Smooth muscle cell (in vitro differentiated cells): ENCODE measurements around the gene POU2F1. TPM values are rescaled to one million over a fixed set of nuclear protein-coding genes. Genes with fewer than 3 reads are reported as not detected.
A peak's percentile ranks its signal among the peaks of the same experiment; 100 is the strongest.

Experiments
- DNase-seq: peaks from one replicate; lab custom pipeline; 2025; ENCODE audit not compliant: unreplicated experiment; lab: John Stamatoyannopoulos, UW
- H2AFZ ChIP-seq: fragments of 200-600 bp; sonication (generic); 2 replicates; pipeline ENCODE4 v1.6.0; 2016; ENCODE audit warnings: antibody characterized with exemption, low read depth, mild to moderate bottlenecking
- H3F3A ChIP-seq: fragments of 200-600 bp; sonication (generic); 2 replicates; pipeline ENCODE4 v1.6.0; 2017; ENCODE audit warnings: antibody characterized with exemption, low read depth
- H3K27ac ChIP-seq: fragments of 200-600 bp; sonication (generic); 2 replicates; pipeline ENCODE4 v1.5.1; 2016; ENCODE audit warnings: low read depth, mild to moderate bottlenecking
- H3K27me3 ChIP-seq: fragments of 200-600 bp; sonication (generic); 2 replicates; pipeline ENCODE4 v1.6.1; 2016; ENCODE audit warnings: low read depth, mild to moderate bottlenecking
- H3K36me3 ChIP-seq: fragments of 200-600 bp; sonication (generic); 2 replicates; pipeline ENCODE4 v1.5.1; 2016; ENCODE audit warnings: low read depth
- H3K4me1 ChIP-seq: fragments of 200-600 bp; sonication (generic); 2 replicates; pipeline ENCODE4 v1.5.1; 2016; ENCODE audit warnings: low read depth
- H3K4me2 ChIP-seq: fragments of 200-600 bp; sonication (generic); 2 replicates; pipeline ENCODE4 v1.6.0; 2016; ENCODE audit warnings: mild to moderate bottlenecking
- H3K4me3 ChIP-seq: fragments of 200-600 bp; sonication (generic); 2 replicates; pipeline ENCODE4 v1.5.1; 2016; ENCODE audit warnings: mild to moderate bottlenecking
- H3K79me2 ChIP-seq: fragments of 200-600 bp; sonication (generic); 2 replicates; pipeline ENCODE4 v1.6.0; 2016; ENCODE audit warnings: low read depth, mild to moderate bottlenecking
- H3K9ac ChIP-seq: fragments of 200-600 bp; sonication (generic); 2 replicates; pipeline ENCODE4 v1.6.0; 2016; ENCODE audit warnings: low read depth
- H3K9me3 ChIP-seq: fragments of 200-600 bp; sonication (generic); replicated peaks from 2 replicates; pipeline ENCODE4 v1.5.1; 2016; ENCODE audit warnings: low read depth
- H4K20me1 ChIP-seq: fragments of 200-600 bp; sonication (generic); 2 replicates; pipeline ENCODE4 v1.6.0; 2016; ENCODE audit warnings: low read depth
- CTCF ChIP-seq: fragments of 200-600 bp; sonication (generic); IDR thresholded peaks from 2 replicates; pipeline ENCODE4 v1.5.1; 2017; ENCODE audit warnings: borderline replicate concordance, mild to moderate bottlenecking, antibody characterized with exemption; ENCODE audit not compliant: insufficient read depth, poor library complexity, severe bottlenecking
- WGBS: methylation state at CpG from one replicate; pipeline ENCODE4 v1.1.7; 2016; ENCODE audit warnings: low lambda C conversion rate; 5-methylcytosine and 5-hydroxymethylcytosine counted together
- polyA plus RNA-seq: library from polyadenylated mRNA; unstranded; fragments of >200 nt; fragmentation: Nextera tagmentation; extraction: Ambion mirVana; gene quantifications from 2 replicates; pipeline ENCODE4 v1.2.1, GENCODE V29; 2016
- total RNA-seq: library from RNA; depleted of rRNA; stranded (reverse); fragments of >200 nt; gene quantifications from 2 replicates; pipeline ENCODE4 v1.2.3, GENCODE V29; 2014

The POU2F1 gene
- total and polyA plus RNA-seq, 2 experiments from 2014 or later, result 5.3 to 15.6 TPM

GRCh38 chr1:167251472-167251871 lies 30.8 kb downstream of the POU2F1 start:
- peaks cover 72% of the 10 kb centered on the region for H4K20me1 ChIP-seq
- peak overlapping the region; percentile 50 for H3K27ac ChIP-seq
- H3K4me2 ChIP-seq, result no peak overlapping the region
- no peaks in the 10 kb centered on the region for H3K27me3 ChIP-seq
- peaks cover 71% of the 10 kb centered on the region for H3K79me2 ChIP-seq
- 73% methylated on average over 4 of the region's 4 CpGs for WGBS
- no peaks in the 10 kb centered on the region for H3K9me3 ChIP-seq
- no peak overlapping the region for H3K4me3 ChIP-seq
- no peaks in the 10 kb centered on the region for H3K4me1 ChIP-seq
- H3F3A ChIP-seq, result no peaks in the 10 kb centered on the region
- no peak for DNase-seq
- no peak overlapping the region for H3K9ac ChIP-seq
- H2AFZ ChIP-seq, result no peak overlapping the region
- H3K36me3 ChIP-seq, result no peaks in the 10 kb centered on the region
- no peak for TF ChIP-seq CTCF

- Histone ChIP-seq H3K9ac (no peak overlapping the region), H3F3A (no peaks in the 10 kb centered on the region), H3K27ac (no peak overlapping the region), H4K20me1 (peaks cover 80% of the 10 kb centered on the region), H3K4me1 (no peaks in the 10 kb centered on the region), H3K27me3 (no peaks in the 10 kb centered on the region), H2AFZ (no peak overlapping the region), H3K9me3 (no peaks in the 10 kb centered on the region), H3K4me3 (no peak overlapping the region), H3K36me3 (no peaks in the 10 kb centered on the region), H3K79me2 (peaks cover 77% of the 10 kb centered on the region), H3K4me2 (no peak overlapping the region)
- no peak for DNase-seq
- TF ChIP-seq CTCF, result no peak
Observed at GRCh38 chr1:167252986-167253385, 32.3 kb downstream of the POU2F1 start.

- Histone ChIP-seq H3K36me3 (no peaks in the 10 kb centered on the region), H3F3A (no peaks in the 10 kb centered on the region), H3K27me3 (no peaks in the 10 kb centered on the region), H3K4me3 (no peak overlapping the region), H3K27ac (no peak overlapping the region), H3K9ac (no peak overlapping the region), H3K79me2 (peaks cover 53% of the 10 kb centered on the region), H3K4me1 (no peaks in the 10 kb centered on the region), H2AFZ (no peak overlapping the region), H4K20me1 (peaks cover 90% of the 10 kb centered on the region), H3K4me2 (no peak overlapping the region), H3K9me3 (no peaks in the 10 kb centered on the region)
- WGBS, result 80% methylated on average over 5 of the region's 5 CpGs
- TF ChIP-seq CTCF, result no peak
- no peak for DNase-seq
Observed at GRCh38 chr1:167258858-167259257, 38.2 kb downstream of the POU2F1 start.

- Histone ChIP-seq H3K79me2 (peaks cover 29% of the 10 kb centered on the region), H3K27me3 (no peaks in the 10 kb centered on the region), H3K4me3 (no peak overlapping the region), H3K4me1 (no peaks in the 10 kb centered on the region), H3F3A (no peaks in the 10 kb centered on the region), H3K36me3 (no peaks in the 10 kb centered on the region), H4K20me1 (peaks cover 88% of the 10 kb centered on the region), H3K9ac (no peak overlapping the region), H3K4me2 (no peak overlapping the region), H3K9me3 (no peaks in the 10 kb centered on the region), H2AFZ (no peak overlapping the region), H3K27ac (no peak overlapping the region)
- DNase-seq, result no peak
- TF ChIP-seq CTCF, result no peak
Observed at GRCh38 chr1:167262836-167263235, 42.1 kb downstream of the POU2F1 start.
